Measurements from ENCODE around the gene ARHGEF9.
"Not testable (repeated sequence)": the region's sequence is repeated elsewhere in the genome, so short reads cannot be mapped to it uniquely, and the experiment has no call there.

DNA sequence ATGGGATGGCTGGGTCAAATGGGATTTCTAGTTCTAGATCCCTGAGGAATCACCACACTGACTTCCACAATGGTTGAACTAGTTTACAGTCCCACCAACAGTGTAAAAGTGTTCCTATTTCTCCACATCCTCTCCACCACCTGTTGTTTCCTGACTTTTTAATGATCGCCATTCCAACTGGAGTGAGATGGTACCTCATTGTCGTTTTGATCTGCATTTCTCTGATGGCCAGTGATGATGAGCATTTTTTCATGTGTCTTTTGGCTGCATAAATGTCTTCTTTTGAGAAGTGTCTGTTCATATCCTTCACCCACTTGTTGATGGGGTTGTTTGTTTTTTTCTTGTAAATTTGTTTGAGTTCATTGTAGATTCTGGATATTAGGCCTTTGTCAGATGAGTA, 139.3 kb downstream of the ARHGEF9 start:
- TF ChIP-seq, protein P1, sequence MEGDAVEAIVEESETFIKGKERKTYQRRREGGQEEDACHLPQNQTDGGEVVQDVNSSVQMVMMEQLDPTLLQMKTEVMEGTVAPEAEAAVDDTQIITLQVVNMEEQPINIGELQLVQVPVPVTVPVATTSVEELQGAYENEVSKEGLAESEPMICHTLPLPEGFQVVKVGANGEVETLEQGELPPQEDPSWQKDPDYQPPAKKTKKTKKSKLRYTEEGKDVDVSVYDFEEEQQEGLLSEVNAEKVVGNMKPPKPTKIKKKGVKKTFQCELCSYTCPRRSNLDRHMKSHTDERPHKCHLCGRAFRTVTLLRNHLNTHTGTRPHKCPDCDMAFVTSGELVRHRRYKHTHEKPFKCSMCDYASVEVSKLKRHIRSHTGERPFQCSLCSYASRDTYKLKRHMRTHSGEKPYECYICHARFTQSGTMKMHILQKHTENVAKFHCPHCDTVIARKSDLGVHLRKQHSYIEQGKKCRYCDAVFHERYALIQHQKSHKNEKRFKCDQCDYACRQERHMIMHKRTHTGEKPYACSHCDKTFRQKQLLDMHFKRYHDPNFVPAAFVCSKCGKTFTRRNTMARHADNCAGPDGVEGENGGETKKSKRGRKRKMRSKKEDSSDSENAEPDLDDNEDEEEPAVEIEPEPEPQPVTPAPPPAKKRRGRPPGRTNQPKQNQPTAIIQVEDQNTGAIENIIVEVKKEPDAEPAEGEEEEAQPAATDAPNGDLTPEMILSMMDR (IDR thresholded peaks at IDR 0.05; ENCODE audit: low read length) = not testable (repeated sequence)
- not testable (repeated sequence) for TF ChIP-seq EZH2 (optimal IDR thresholded peaks at IDR 0.05; ENCODE audit: low read depth, low read length)
